DMS53 treated with DMSO at 0.1 percent for 48 hours (cell line): Measurements from ENCODE around the gene MACO1.
"Not testable (repeated sequence)": the region's sequence is repeated elsewhere in the genome, so short reads cannot be mapped to it uniquely, and the experiment has no call there.

Experiments used
- DNase-seq: peaks from one replicate; lab custom pipeline; 2025; ENCODE audit not compliant: unreplicated experiment; lab: John Stamatoyannopoulos, UW

Gene MACO1, protein sequence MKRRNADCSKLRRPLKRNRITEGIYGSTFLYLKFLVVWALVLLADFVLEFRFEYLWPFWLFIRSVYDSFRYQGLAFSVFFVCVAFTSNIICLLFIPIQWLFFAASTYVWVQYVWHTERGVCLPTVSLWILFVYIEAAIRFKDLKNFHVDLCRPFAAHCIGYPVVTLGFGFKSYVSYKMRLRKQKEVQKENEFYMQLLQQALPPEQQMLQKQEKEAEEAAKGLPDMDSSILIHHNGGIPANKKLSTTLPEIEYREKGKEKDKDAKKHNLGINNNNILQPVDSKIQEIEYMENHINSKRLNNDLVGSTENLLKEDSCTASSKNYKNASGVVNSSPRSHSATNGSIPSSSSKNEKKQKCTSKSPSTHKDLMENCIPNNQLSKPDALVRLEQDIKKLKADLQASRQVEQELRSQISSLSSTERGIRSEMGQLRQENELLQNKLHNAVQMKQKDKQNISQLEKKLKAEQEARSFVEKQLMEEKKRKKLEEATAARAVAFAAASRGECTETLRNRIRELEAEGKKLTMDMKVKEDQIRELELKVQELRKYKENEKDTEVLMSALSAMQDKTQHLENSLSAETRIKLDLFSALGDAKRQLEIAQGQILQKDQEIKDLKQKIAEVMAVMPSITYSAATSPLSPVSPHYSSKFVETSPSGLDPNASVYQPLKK

DNA sequence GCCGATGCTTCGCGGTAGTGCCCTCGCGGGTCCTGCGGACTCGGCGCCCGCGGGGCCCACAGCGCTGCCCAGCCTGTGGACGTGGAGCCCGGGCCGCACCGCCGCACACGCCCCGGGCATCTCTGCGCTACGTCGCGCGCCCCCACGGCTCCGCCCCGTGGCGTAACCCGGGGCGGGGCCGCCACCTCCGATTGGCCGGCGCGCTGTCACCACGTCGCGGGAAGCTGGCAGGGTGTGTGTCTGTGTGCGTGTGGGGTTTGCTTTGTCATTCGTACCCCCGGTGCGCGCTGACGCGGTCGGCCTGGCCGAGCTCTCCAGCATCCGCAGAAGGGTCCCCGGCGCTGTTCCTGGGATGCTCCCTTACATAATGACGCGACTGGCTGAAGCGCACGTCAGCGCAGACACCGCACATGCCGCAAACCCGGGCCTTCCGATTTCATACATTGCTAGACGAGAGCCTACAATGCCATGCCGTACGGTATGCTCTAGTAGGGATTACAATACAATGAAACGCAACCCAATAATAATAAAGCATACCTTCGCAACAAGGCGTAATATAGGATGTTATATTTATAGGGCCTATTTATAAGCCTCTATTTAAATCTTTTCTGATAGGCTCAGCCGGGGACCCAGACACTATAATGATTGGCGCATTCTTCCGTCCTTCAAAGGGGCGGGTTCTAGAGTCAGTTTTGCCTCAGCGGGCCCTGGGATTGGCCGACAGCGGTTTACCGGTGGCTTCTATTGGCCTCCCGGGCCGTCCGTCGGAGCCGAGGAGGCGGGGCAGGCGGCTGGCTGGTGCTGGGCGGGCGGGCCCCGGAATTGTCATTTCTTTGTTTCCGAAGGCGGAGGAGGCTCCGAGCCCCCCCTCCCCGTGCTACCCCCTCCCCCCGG is at the start of gene MACO1:
Gene MACO1, plus strand, starts transcription at position 825 of the 894 bp plus-strand sequence. CDS start 202 bp downstream, outside the sequence.
- peak; percentile 92 for DNase-seq

DNA sequence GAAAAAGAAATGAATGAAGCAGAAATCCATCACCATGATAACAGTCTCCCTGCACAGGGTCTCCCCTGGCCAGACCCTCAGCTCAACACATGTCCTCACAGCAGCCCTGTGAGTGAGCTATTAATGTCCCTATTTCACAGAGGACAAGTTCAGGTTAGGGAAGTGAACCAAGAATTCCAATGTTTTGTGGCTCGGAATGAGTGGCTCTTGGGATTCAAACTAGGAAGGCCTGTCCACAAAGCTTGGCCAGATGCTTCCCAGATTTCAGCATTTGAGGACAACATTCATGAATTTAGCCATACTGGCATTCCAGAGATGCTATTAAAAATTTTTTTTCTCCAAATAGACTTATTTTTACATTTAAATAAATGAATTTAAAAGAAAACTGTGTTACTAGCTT is 48.2 kb upstream of the MACO1 start:
- not testable (repeated sequence) for DNase-seq

DNA sequence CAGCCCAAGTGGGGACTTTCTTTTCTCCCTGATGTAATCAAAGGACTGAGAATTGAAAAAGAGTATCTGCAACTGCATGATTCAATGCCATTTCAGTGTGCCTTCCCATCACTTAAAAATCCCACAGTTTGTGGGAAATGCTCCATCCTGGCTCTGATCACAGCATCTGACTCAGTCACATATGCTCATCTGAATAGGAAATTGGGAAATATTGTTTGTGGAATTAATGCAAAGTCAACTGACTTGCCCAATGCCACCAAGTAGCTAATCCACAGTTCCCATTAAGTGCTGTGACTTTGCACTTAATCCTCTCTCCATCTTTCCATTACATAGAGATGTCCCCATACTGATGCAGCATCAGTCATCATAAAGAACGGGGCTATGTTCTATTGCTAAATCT is 47.6 kb upstream of the MACO1 start:
- DNase-seq, result not testable (repeated sequence)

DNA sequence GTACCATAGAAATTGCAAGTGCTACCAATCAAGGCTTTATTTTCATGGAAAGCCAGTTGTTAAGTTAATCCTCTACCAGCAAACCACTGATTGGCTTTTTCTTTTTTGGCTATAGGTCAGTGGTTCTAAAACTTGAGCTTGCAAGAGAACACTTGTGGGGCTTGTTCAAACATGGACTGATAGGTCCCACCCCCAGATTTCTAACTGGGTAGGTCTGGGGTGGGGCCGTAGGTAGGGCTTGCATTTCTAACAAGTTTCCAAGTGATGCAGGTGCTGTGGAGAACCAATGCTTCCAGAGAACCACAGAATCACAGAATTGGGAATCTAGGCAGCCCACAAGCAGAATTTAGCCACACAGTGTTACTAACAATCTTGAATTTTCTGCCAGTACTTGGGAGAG is 46.8 kb upstream of the MACO1 start:
- not testable (repeated sequence) for DNase-seq

DNA sequence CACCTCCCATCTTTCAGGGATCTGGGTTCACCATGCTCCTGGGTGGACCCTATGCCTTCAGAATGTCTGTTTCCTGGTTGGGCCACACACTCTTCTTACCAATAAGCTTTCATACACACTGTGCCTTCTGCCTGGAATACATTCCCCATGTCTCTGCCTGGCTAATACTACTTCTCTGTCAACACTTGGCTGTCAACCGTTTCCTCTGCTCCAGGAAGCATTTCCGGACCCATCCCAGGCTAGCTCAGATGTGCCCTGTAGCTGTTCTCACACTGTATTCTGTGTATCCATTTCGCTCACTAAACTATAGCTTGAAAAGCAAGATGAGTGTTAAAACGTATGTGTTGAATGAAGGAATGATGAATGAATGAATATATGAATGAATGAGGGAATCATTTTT is 43.6 kb upstream of the MACO1 start:
- not testable (repeated sequence) for DNase-seq

DNA sequence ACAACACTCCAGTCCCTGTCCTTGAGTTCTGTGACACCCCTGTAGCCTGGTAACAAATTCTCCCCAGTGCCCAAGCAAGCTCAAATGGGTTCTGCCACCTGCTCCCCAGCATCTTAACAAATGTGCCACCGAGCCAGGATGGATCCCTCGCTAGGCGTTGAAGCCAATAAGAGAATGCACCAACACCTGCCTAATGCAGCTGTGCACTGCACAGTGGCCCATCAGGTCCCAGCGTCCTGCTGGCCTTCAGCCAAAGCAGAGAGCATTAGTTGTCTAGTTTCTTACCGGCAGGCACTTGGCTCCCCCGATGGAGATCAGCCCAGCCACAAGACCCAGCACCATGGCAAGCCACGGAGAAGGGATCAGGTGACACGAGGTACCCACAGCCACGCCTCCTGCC is 42.0 kb upstream of the MACO1 start:
- not testable (repeated sequence) for DNase-seq

DNA sequence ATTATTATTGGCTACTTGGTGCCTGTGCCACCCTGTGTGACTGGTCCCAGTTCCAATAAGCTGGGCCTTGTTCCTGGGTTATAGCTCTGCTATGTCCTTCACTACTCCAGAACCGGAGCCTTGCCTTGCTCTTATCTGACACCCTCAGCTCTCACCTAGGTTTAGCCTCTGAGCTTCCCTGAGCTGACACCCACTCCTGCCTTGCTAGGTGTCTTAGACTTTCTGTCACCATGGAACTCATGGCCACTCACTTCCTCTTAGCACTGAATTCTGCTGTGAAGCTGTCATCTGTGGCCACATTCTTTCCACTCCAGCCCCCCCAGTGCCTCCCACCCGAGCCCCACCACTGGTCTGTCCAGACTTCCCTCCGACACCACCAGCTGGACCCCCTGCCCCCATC is 41.0 kb upstream of the MACO1 start:
- DNase-seq, result not testable (repeated sequence)

DNA sequence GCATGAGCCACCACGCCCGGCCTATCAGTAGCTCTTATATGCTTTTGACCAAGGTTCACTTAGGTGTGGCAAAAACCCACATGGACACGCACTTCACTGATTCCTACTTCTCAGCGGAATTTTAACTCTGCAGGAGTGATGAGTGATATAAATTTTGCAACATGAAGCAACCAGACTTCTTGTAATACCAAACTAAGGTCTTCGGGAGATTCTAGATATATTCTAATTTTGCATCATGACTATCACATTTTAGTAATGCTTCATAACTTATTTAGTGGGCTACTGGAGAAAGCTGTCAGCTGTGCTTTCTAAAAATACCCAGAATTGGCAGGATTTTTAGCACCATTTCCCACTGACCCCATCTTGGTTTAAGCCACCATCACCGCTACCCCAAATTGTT is 37.9 kb upstream of the MACO1 start:
- DNase-seq, result no peak

DNA sequence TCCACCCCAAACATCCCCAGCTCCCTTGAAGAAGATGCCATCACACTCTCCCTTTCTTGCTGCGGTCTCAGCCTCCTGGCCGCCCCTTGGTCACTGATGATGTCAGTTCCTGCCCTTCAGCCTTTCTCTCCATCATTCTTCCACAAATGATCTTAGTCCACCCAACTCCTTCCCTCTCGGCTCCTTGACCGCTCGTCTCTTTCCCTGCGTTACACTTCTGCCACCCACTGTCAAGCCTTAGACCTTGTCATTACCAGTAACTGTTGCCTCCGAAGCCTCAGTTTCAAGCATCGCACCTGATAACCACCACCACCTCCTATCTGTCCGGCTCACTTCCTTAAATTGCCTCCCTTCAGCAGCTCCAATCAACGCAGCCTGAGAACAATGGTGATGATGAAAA is 33.1 kb upstream of the MACO1 start:
- not testable (repeated sequence) for DNase-seq

DNA sequence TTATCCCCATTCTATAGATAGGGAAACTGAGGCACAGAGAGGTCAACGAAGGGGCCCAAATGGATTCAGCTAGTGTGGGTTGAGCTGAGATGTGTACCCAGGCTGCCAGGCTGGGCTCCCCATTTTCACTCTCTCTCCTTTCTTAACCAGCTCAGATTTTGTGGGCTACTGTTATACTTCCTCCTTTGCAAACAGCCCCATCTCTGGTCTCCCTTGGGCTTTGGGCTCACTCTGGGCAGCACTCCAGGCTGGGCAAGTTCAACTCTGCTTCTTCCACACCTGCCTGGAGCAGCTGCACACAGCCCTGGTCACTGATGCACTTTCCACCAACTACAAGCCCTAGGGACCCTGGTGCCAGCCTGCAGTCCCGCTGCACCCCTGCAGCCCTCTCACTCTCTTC is 32.6 kb upstream of the MACO1 start:
- not testable (repeated sequence) for DNase-seq

DNA sequence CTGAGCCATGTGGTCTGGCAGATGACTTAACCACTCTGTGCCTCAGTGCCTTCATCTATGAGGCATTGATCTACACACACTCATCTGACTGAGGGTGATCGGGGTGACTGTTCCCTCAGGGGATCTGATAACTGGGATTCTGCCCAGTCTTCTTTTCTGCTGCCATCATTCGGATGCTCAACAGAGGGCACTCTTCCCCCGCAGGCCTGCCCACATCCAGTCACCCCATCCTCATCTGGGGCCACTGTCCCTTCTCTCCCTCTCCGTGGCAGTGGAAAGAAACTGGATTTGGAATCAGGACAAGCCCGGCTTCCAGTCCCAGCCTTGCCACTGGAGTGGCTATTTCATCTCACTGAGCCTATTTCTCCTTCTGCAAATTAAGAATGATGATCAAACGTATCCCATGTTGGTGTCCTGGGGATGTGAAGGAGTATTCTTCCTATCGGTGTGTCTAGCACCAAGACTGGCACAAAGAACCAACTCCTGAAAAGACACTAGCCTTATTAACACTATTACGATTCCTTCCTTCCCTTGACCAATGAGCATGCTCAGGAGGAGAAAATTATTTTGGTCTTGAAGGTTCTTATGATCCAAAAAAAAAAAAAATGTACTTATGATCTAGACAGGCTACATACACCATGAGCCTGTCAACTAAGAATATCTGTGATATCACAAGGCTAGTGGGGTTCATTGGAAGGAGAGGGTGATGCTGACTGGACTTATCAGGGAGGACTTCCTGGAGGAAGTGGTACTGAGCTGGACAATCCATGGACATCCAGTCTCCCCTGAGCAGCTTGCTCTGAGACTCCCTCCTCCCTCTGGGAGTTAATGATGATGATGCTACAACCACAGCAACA is 27.5 kb upstream of the MACO1 start:
- peak; percentile 4 for DNase-seq

DNA sequence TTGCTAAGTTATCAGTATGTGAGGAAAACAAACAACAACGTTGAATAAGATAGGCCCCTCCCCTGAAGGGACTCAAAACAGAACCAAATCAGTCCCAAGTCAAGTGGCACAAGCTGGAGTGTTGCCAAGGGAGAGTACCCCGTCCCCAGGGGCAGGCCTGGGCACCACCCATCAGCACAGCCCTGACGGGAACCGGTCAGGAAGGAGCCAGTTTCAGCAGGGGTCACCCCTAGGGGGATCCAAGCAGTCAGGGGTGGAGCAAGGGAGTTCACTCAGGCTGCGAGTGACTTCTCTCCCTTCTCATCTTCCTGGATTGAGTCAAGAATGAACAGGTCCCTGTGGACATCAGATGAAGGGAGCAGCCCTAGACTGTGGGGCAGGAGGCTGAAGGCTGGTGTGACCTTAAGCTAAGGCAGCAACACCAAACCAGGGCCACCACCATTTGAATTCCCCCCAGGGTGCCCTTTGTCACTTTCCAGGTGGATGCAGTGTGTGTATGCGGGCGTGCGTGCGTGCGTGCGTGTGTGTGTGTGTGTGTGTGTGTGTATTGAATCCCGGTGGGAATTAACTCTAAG is 24.9 kb upstream of the MACO1 start:
- not testable (repeated sequence) for DNase-seq

DNA sequence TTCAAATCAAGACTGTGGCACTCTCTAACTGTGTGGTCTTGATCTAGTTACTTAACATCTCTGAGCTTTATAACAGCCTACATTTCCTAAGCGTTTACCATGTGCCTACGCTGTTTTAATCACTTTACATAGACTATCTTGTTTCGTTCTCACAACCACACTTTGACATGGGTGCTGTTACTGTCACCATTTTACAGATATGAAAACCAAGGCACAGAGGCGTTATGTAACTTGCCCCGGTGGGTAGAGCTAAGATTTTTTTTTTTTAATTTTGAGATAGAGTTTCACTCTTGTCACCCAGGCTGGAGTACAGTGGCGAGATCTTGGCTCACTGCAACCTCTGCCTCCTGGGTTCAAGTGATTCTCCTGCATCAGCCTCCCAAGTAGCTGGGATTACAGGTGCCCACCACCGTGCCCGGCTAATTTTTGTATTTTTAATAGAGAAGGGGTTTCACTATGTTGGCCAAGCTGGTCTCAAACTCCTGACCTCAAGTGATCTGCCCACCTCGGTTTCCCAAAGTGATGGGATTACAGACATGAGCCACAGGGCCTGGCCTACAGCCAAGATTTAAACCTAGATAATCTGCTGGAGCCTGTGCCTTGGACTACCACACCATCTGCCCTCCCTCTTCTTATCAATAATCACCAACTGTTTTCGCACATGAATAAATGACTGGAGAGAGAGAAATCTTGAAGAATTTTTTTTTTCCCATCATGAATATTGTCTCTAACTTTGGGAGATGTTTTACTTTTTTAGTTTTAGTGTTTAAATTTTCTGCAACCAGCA is 20.9 kb upstream of the MACO1 start:
- not testable (repeated sequence) for DNase-seq

DNA sequence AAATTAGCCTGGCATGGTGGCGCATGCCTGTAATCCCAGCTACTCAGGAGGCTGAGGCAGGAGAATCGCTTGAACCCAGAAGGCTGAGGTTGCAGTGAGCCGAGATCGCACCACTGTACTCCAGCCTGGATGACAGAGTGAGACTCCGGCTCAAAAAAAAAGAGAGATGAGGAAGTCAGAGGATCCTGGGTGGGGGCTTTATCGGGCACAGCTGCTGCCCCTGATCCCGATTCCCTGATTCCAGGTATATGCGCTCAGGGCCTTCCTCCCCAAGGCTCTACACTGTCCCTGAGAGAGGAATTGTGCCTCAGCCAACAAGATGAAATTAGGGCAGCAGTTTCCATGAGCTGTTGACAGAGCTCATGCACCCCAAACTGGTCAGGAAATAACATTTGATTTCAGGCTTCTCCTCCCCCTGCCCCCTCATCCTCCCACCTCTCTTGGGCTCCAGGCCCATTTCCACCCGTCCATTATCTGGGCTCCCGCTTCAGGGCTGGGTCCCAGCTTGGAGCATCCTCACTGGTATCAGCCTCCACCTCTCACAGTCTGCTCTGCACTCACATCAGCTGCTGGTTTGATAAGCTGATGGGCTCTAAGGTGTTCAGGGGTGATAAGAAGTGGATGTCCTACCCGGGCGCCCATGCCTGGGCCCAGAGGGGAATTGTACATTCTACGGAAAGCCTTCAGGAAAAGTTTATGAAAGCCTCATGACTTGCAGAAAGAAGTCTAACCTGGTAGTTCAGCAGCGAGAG is 17.6 kb upstream of the MACO1 start:
- DNase-seq, result not testable (repeated sequence)

DNA sequence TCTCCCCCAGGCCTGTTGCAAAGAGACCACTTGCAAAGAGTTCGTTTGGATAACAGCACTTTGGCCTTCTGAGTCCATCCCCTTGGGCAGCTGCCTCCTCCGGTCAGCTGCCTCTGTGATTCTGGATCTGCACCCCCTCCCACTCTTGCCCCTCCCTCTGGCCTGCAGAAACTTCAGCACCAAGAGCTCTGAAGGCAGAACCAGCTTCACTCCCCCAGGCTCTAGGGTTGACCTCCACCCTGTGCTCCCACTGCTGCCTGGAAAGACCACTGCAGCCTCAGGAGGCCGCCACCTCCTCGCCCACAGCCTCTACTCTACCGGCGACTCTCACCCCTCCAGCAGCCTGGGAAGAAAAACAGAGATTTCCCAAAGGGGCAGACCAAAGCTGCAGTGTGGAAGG is 16.5 kb upstream of the MACO1 start:
- DNase-seq, result not testable (repeated sequence)

DNA sequence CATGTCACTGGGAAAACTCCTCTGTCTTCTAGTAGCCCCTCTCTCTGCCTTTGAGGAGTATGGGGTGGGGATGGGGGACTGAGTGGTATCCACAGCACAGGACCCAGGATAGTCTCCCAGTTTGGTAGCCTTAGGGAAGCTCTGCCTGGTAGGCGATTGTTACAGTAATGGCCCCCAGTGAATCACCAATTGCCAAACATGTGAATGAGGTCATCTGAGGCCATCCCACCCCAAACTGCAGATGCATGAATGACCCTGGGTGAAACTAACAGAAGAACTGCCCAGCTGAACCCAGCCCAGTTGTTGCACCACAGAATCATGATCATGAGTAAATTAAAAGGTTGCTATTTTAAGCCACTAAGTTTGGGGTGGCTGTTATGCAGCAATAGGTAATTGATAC is 16.1 kb upstream of the MACO1 start:
- not testable (repeated sequence) for DNase-seq

DNA sequence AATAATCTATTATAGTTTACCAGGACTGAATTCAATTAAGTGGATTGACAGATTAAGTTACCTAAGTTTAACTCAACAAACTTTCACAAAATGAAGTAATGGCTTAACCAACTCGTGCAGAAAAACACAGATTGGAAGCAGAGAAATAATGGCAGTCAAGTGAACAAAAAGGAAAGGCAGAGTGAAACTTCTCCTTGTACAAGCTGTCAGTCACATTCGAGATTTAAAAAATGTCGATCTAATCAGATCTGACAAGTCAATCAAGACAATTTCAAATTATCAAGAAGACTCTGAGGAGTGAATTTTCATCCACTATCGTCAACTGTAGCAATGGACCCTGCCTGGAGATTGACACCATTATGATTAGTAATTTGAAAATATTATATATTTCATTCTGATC is 13.4 kb upstream of the MACO1 start:
- not testable (repeated sequence) for DNase-seq

DNA sequence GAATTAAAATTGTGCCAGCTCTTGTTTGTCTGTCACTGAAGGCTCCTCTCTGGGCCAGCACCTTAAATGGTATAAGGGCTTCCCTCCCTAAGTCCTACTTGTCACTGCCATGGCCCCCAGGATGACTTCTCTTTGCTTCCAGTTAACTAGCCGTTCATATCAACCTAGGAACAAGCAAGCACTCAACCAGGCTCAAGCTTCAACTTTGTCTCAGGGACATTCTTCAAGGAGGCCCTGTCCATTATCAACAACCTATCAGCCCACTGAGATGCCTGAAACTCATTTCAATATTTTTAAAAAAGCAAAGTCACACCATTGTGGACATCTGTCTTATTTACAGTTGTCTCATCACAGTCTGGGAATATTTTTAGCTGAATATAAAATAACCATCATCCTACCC is 11.4 kb upstream of the MACO1 start:
- not testable (repeated sequence) for DNase-seq

DNA sequence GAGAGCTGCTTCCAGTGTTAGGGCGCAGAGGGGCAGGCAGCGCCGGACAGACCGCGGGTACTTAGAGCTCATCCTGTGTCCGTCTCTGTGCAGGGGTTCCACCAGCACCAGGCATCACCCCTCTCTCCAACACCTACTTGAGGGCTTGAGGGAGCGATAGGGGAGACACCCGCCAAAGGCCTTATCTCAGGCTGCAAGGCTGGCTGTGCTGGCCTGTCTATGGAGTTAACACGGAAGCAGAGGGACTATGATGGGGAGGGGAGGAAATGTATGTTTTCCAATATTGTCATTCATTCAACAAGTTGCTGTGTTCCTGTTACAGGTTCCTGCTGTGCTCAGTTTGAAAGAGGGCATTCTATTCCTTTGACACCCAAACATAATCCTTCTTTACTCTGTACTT is 10.0 kb upstream of the MACO1 start, which contains the start of gene RHCE:
Gene RHCE, minus strand, starts transcription at position 111 of the 400 bp plus-strand sequence. Its CDS starts 39 bp downstream, at position 72.
- DNase-seq, result not testable (repeated sequence)
